ENCODE data around the gene CDS2. TPM values are rescaled to one million over a fixed set of nuclear protein-coding genes. Genes with fewer than 3 reads are reported as not detected.
A peak's percentile ranks its signal among the peaks of the same experiment; 100 is the strongest.

Gene CDS2
- total and polyA plus RNA-seq, 2 of the 13 experiments (the other 11 are each of a cell fraction or from before 2014, with no cell fraction given) = 81.3 to 153 TPM

- TF ChIP-seq ZNF281 (CRISPR knock-in tag; IDR thresholded peaks at IDR 0.05; ENCODE audit: borderline replicate concordance) = no peak
- TF ChIP-seq ZNF605 (CRISPR knock-in tag; IDR thresholded peaks at IDR 0.05) = peak; percentile 100; the same call in 1 of the 2 replicates
- TF ChIP-seq ZNF256 (CRISPR knock-in tag; conservative IDR thresholded peaks at IDR 0.05) = peak; percentile 97; the same call in 1 of the 2 replicates
- no peak for TF ChIP-seq ZMAT3 (CRISPR knock-in tag; conservative IDR thresholded peaks at IDR 0.05)
- TF ChIP-seq ZNF207 (IDR thresholded peaks at IDR 0.05; ENCODE audit: borderline replicate concordance) = no peak
- no peak for TF ChIP-seq BCL6 (CRISPR knock-in tag; IDR thresholded peaks at IDR 0.05)
- no peak for TF ChIP-seq KAT7 (CRISPR knock-in tag; IDR thresholded peaks at IDR 0.05; ENCODE audit: borderline replicate concordance)
- TF ChIP-seq, protein P1, sequence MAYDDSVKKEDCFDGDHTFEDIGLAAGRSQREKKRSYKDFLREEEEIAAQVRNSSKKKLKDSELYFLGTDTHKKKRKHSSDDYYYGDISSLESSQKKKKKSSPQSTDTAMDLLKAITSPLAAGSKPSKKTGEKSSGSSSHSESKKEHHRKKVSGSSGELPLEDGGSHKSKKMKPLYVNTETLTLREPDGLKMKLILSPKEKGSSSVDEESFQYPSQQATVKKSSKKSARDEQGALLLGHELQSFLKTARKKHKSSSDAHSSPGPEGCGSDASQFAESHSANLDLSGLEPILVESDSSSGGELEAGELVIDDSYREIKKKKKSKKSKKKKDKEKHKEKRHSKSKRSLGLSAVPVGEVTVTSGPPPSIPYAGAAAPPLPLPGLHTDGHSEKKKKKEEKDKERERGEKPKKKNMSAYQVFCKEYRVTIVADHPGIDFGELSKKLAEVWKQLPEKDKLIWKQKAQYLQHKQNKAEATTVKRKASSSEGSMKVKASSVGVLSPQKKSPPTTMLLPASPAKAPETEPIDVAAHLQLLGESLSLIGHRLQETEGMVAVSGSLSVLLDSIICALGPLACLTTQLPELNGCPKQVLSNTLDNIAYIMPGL (CRISPR knock-in tag; IDR thresholded peaks at IDR 0.05; ENCODE audit: borderline replicate concordance in 1 of 2, low read depth in 1 of 2) = no peak; a peak in 1 of 4 replicates
- no peak; the same call in 1 of the 2 replicates for TF ChIP-seq FOXJ3 (CRISPR knock-in tag; IDR thresholded peaks at IDR 0.05; ENCODE audit: borderline replicate concordance)
- TF ChIP-seq MNT (IDR thresholded peaks at IDR 0.05) = peak; percentile 42
- no peak for TF ChIP-seq USF2 (IDR thresholded peaks at IDR 0.05; ENCODE audit: low read depth, low read length)
- no peak for TF ChIP-seq USF2 (CRISPR knock-in tag; IDR thresholded peaks at IDR 0.05; ENCODE audit: borderline replicate concordance)
- TF ChIP-seq ZNF570 (CRISPR knock-in tag; IDR thresholded peaks at IDR 0.05; ENCODE audit: borderline replicate concordance) = no peak
- TF ChIP-seq, protein P2, sequence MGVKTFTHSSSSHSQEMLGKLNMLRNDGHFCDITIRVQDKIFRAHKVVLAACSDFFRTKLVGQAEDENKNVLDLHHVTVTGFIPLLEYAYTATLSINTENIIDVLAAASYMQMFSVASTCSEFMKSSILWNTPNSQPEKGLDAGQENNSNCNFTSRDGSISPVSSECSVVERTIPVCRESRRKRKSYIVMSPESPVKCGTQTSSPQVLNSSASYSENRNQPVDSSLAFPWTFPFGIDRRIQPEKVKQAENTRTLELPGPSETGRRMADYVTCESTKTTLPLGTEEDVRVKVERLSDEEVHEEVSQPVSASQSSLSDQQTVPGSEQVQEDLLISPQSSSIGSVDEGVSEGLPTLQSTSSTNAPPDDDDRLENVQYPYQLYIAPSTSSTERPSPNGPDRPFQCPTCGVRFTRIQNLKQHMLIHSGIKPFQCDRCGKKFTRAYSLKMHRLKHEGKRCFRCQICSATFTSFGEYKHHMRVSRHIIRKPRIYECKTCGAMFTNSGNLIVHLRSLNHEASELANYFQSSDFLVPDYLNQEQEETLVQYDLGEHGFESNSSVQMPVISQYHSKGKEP (CRISPR knock-in tag; IDR thresholded peaks at IDR 0.05) = peak; percentile 92; the same call in 1 of the 2 replicates
- TF ChIP-seq MIER3 (CRISPR knock-in tag; IDR thresholded peaks at IDR 0.05; ENCODE audit: borderline replicate concordance) = no peak
- peak; percentile 98; the same call in 1 of the 2 replicates for TF ChIP-seq JDP2 (CRISPR knock-in tag; IDR thresholded peaks at IDR 0.05; ENCODE audit: borderline replicate concordance)
- TF ChIP-seq ZNF282 (IDR thresholded peaks at IDR 0.05; ENCODE audit: partially characterized antibody) = no peak
- peak; percentile 99 for TF ChIP-seq ZNF337 (CRISPR knock-in tag; IDR thresholded peaks at IDR 0.05; ENCODE audit: borderline replicate concordance, low read depth)
- no peak for TF ChIP-seq GZF1 (CRISPR knock-in tag; IDR thresholded peaks at IDR 0.05)
- no peak for TF ChIP-seq ELF4 (CRISPR knock-in tag; IDR thresholded peaks at IDR 0.05; ENCODE audit: borderline replicate concordance)
Observed at GRCh38 chr20:5119143-5119434, 7.7 kb upstream of the CDS2 start (continued).

Measured in HepG2 (cell line).